ENCODE measurements around the gene SLC14A1. TPM values are rescaled to one million over a fixed set of nuclear protein-coding genes. Genes with fewer than 3 reads are reported as not detected.

Gene SLC14A1
- total and polyA plus RNA-seq, 2 experiments from 2014 or later = 0.29 to 0.54 TPM

GRCh38 chr18:45712061-45712460, 11.9 kb upstream of the SLC14A1 start:
- H3K9me2 ChIP-seq (ENCODE audit: insufficient read depth) = no peaks in the 10 kb centered on the region
- H3K27ac ChIP-seq = no peak overlapping the region
- no peaks in the 10 kb centered on the region for H3K36me3 ChIP-seq (ENCODE audit: low read depth)
- no peak for DNase-seq
- no peaks in the 10 kb centered on the region for H3K4me1 ChIP-seq (ENCODE audit: insufficient read depth)
- no peak for TF ChIP-seq EZH2 (IDR thresholded peaks at IDR 0.05; ENCODE audit: insufficient read depth, poor library complexity, severe bottlenecking)
- no peak for TF ChIP-seq EZH2phosphoT487 (IDR thresholded peaks at IDR 0.05; ENCODE audit: insufficient read depth, low read depth)
- H4K20me1 ChIP-seq (ENCODE audit: insufficient read depth) = no peaks in the 10 kb centered on the region; the same call in 1 of the 2 replicates
- no peak overlapping the region for H3K9ac ChIP-seq
- H3K4me2 ChIP-seq (ENCODE audit: unreplicated experiment) = no peak overlapping the region
- H2AFZ ChIP-seq = no peak overlapping the region
- H3K79me2 ChIP-seq (ENCODE audit: insufficient read depth) = no peaks in the 10 kb centered on the region
- in situ Hi-C loops (cut with MboI) = loop anchor here (10.0 kb wide), 1 partner anchor 123 kb away; no protein-coding TSS in a partner anchor
- no peak overlapping the region for H3K4me3 ChIP-seq
- H3F3A ChIP-seq (ENCODE audit: insufficient read depth) = no peaks in the 10 kb centered on the region
- no peaks in the 10 kb centered on the region for H3K9me3 ChIP-seq (ENCODE audit: low read depth)
- H3K27me3 ChIP-seq (replicated peaks; ENCODE audit: insufficient read depth) = no peaks in the 10 kb centered on the region

- TF ChIP-seq EZH2phosphoT487 (IDR thresholded peaks at IDR 0.05; ENCODE audit: insufficient read depth, low read depth) (no peak), EZH2 (IDR thresholded peaks at IDR 0.05; ENCODE audit: insufficient read depth, poor library complexity, severe bottlenecking) (no peak)
- no peaks in the 10 kb centered on the region for H3K79me2 ChIP-seq (ENCODE audit: insufficient read depth)
- no peak overlapping the region for H2AFZ ChIP-seq
- H3K27me3 ChIP-seq (replicated peaks; ENCODE audit: insufficient read depth) = no peaks in the 10 kb centered on the region
- WGBS, 2 experiments (ENCODE audit: low coverage in 1 of 2, low lambda C conversion rate in 2 of 2, missing lambda C conversion rate in 2 of 2) = 91 to 100% methylated on average over 1 of the region's 1 CpG
- no peaks in the 10 kb centered on the region for H3K4me1 ChIP-seq (ENCODE audit: insufficient read depth)
- in situ Hi-C loops (cut with MboI) = loop anchor here (10.0 kb wide), 1 partner anchor 122 kb away; no protein-coding TSS in a partner anchor
- H3K9me2 ChIP-seq (ENCODE audit: insufficient read depth) = no peaks in the 10 kb centered on the region
- no peak overlapping the region for H3K9ac ChIP-seq
- H3K4me2 ChIP-seq (ENCODE audit: unreplicated experiment) = no peak overlapping the region
- H3K4me3 ChIP-seq = no peak overlapping the region
- no peak overlapping the region for H3K27ac ChIP-seq
- H3K9me3 ChIP-seq (ENCODE audit: low read depth) = no peaks in the 10 kb centered on the region
- no peaks in the 10 kb centered on the region for H3F3A ChIP-seq (ENCODE audit: insufficient read depth)
- no peak for DNase-seq
- no peaks in the 10 kb centered on the region; the same call in 1 of the 2 replicates for H4K20me1 ChIP-seq (ENCODE audit: insufficient read depth)
- no peaks in the 10 kb centered on the region for H3K36me3 ChIP-seq (ENCODE audit: low read depth)
Measured at GRCh38 chr18:45713239-45713638, 10.7 kb upstream of the SLC14A1 start.

GRCh38 chr18:45715212-45715780, 8.7 kb upstream of the SLC14A1 start:
- H3K36me3 ChIP-seq (ENCODE audit: low read depth) = no peaks in the 10 kb centered on the region
- H3K9me2 ChIP-seq (ENCODE audit: insufficient read depth) = no peaks in the 10 kb centered on the region
- 74 to 75% methylated on average over 5 of the region's 5 CpGs for WGBS, 2 experiments (ENCODE audit: low coverage in 1 of 2, low lambda C conversion rate in 2 of 2, missing lambda C conversion rate in 2 of 2)
- H3F3A ChIP-seq (ENCODE audit: insufficient read depth) = no peaks in the 10 kb centered on the region
- no peak overlapping the region for H3K27ac ChIP-seq
- H2AFZ ChIP-seq = no peak overlapping the region
- no peak for DNase-seq
- no peaks in the 10 kb centered on the region for H3K9me3 ChIP-seq (ENCODE audit: low read depth)
- no peak overlapping the region for H3K9ac ChIP-seq
- no peak overlapping the region for H3K4me3 ChIP-seq
- H3K4me2 ChIP-seq (ENCODE audit: unreplicated experiment) = no peak overlapping the region
- TF ChIP-seq EZH2phosphoT487 (IDR thresholded peaks at IDR 0.05; ENCODE audit: insufficient read depth, low read depth) (no peak), EZH2 (IDR thresholded peaks at IDR 0.05; ENCODE audit: insufficient read depth, poor library complexity, severe bottlenecking) (no peak)
- no peaks in the 10 kb centered on the region for H3K79me2 ChIP-seq (ENCODE audit: insufficient read depth)
- no peaks in the 10 kb centered on the region for H4K20me1 ChIP-seq (ENCODE audit: insufficient read depth)
- H3K27me3 ChIP-seq (replicated peaks; ENCODE audit: insufficient read depth) = no peaks in the 10 kb centered on the region
- H3K4me1 ChIP-seq (ENCODE audit: insufficient read depth) = no peaks in the 10 kb centered on the region
- in situ Hi-C loops (cut with MboI) = loop anchor here (10.0 kb wide), 1 partner anchor 120 kb away; no protein-coding TSS in a partner anchor

DNA sequence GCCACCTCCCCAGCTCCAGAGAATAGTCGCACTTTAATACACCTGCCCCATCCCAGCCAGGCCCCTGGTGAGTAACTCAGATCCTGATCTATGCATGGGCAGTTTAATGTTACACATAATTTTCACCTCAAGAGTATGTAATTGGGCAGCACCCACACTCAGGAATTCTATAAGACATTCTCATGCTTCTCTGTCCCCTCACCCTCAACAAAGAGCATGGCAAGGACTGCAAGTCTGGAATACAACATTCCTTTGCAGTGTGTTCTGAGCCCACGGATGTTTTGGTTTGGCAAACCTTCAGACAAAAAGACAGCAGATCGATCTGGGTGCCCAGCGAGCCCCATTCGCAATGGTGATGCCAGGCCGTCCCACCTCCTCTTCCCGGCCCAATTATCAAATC, 4.9 kb upstream of the SLC14A1 start:
- 86 to 90% methylated on average over 7 of the region's 7 CpGs for WGBS, 2 experiments (ENCODE audit: low coverage in 1 of 2, low lambda C conversion rate in 2 of 2, missing lambda C conversion rate in 2 of 2)
- peak; percentile 5 for DNase-seq
- Histone ChIP-seq H3K36me3 (ENCODE audit: low read depth) (no peaks in the 10 kb centered on the region), H3K9me2 (ENCODE audit: insufficient read depth) (no peaks in the 10 kb centered on the region), H3K4me1 (ENCODE audit: insufficient read depth) (no peaks in the 10 kb centered on the region), H3K79me2 (ENCODE audit: insufficient read depth) (no peaks in the 10 kb centered on the region), H4K20me1 (ENCODE audit: insufficient read depth) (no peaks in the 10 kb centered on the region), H3K27ac (no peak overlapping the region), H3K9ac (no peak overlapping the region), H2AFZ (no peak overlapping the region), H3F3A (ENCODE audit: insufficient read depth) (no peaks in the 10 kb centered on the region), H3K4me3 (no peak overlapping the region), H3K27me3 (replicated peaks; ENCODE audit: insufficient read depth) (no peaks in the 10 kb centered on the region), H3K4me2 (ENCODE audit: unreplicated experiment) (no peak overlapping the region), H3K9me3 (ENCODE audit: low read depth) (no peaks in the 10 kb centered on the region)
- in situ Hi-C loops (cut with MboI) = loop anchor here (10.0 kb wide), 1 partner anchor 116 kb away; no protein-coding TSS in a partner anchor
- no peak for TF ChIP-seq EZH2 (IDR thresholded peaks at IDR 0.05; ENCODE audit: insufficient read depth, poor library complexity, severe bottlenecking)
